Stimulated activated CD4-positive, alpha-beta T cell treated with anti-CD3 and anti-CD28 coated beads, Interleukin-12 subunit alpha, Interleukin-12 subunit beta, amount 100 ng/mL, for 4 hours (primary cell): ENCODE measurements around the gene ZNF546.

Experiments
- DNase-seq: peaks from one replicate; pipeline ENCODE4 v3.0.0-alpha.2; 2020

Gene ZNF546

DNA sequence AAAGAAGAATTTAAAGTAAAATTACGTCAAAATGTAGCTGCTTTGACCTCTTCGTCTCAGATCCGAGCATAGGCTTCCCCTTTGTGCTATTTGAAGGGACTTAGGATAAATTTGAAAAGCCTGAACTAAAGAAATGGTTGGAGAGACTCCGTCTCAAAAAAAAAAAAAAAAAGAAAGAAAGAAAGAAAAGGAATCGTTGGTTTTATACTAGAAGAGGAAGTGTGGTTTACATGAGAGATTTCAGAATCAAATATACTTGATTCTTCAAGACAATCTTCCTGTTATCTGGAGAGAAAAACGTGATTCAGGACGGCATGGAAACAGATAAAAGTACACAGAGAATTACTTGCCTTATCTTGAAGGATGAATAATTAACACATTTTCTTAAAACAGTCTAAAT lies 59.6 kb downstream of the ZNF546 start:
- no peak for DNase-seq

DNA sequence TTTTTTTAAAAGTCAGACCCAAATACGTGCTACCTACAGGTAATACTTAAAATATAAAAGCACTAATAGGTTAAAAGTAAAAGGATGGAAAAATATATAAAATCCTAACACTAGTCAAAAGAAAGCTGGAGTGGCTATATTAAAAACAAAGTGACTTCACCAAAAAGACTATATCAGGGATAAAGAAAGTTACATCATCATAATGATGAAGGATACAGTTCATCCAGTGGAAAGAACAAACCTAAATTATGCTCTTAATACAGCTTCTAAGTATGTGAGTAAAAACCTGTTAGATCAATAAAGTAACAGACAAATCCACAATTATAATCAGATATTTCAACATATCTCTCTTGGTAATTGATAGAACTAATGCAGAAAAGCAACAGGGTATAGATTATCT lies 60.3 kb downstream of the ZNF546 start:
- no peak for DNase-seq

DNA sequence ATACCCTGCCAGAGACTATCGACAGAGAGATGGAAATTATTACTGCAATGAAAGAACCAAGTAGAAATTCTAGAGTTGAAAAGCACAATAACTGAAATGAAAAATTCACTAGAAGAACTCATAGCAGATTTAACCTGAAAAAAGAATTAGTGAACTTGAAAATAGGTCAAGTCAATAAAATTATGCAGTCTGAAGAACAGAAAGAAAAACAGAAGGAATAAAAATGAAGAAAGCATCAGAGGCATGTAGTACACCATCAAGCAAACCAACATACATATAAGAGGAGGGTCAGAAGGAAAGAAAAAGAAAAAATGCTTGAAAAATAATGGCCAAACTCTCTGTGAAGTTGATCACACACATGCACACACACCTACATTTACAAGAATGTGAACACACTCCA lies 62.8 kb downstream of the ZNF546 start:
- no peak for DNase-seq

DNA sequence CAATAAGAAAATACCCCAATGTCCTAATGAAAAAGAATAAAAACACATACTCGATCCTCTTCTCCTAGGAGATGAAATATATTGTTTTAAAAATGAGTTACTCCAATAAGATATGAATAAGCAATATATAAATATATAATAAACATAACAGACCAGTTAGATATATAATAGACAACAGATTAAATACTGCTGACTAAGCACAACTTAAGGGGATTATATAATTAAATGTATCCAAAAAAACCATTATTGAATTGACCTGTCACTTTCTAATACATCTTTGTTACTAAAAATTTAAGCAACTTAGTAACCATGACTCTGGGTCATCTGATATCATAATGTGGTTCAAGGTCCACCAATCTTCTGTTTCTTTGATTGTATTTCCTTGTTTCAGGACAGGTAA lies 73.2 kb downstream of the ZNF546 start:
- DNase-seq, result no peak
